HG02943 (cell line): Measurements from ENCODE around the gene FAM120AOS.

ENCODE experiments used
- ATAC-seq: cut with Tn5 transposase; IDR thresholded peaks from one replicate; pipeline ENCODE4 v1.9.1; 2021; ENCODE audit warnings: mild to moderate bottlenecking, low read depth, moderate library complexity; ENCODE audit not compliant: unreplicated experiment

The FAM120AOS gene

GRCh38 chr9:93397661-93398373, 55.6 kb downstream of the FAM120AOS start:
- ATAC-seq: no peak
